ENCODE measurements around the gene IPO11. TPM values are rescaled to one million over a fixed set of nuclear protein-coding genes. Genes with fewer than 3 reads are reported as not detected.

Gene IPO11
- total RNA-seq, 1 experiment from 2014 or later: 47.1 TPM

DNA sequence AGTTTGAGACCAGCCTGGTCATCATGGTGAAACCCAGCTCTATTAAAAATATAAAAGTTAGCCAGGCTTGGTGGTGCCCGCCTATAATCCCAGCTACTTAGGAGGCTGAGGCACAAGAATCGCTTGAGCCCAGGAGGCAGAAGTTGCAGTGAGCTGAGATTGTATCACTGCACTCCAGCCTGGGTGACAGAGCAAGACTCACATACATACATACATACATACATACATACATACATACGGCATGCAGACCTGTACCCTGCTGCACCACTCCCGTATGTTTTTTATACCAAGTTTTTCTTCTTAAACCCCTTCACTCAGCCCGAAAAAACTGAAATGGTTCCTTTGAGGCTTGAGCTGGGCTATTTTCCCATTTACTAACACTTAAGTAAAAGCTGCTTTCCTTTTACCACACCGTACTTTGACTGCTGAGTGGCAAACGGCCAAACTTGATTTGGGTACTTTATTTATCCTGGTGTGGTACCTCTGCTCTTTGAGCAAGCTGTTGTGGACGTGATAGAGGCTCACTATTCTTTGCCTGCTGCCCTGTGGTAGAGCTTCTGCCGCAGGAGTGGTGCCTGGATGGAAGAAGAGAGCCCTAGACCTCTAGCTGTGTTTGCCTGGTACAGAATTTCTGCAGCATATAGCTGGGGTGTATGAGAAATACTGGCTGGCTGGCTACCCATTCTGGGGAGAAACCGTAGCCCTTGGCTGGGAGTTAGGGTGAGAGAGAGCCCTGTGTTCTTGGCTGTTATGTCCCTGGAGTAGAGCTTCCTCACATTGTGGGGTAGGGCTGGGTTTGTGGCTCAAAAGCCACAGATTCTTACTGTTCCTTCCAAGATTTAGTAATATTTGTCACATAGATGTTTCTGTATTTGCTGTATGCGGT is 19.4 kb downstream of the IPO11 start:
- Histone ChIP-seq H3K4me2 (no peak overlapping the region), H2AFZ (no peak overlapping the region), H3K4me3 (no peak overlapping the region), H3K4me1 (replicated peaks; ENCODE audit: insufficient read depth) (no peaks in the 10 kb centered on the region), H3K27me3 (ENCODE audit: insufficient read depth, low read depth) (no peaks in the 10 kb centered on the region), H3K79me2 (ENCODE audit: low read depth) (peaks cover 80% of the 10 kb centered on the region), H3K9me3 (ENCODE audit: insufficient read depth, low read depth) (no peaks in the 10 kb centered on the region), H3K9me2 (ENCODE audit: insufficient read depth) (no peaks in the 10 kb centered on the region), H3K27ac (no peak overlapping the region), H3F3A (ENCODE audit: insufficient read depth, low read depth) (no peaks in the 10 kb centered on the region), H3K36me3 (ENCODE audit: low read depth) (no peaks in the 10 kb centered on the region), H4K20me1 (ENCODE audit: insufficient read depth) (peaks cover 44% of the 10 kb centered on the region)
- ChIA-PET CTCF (no interaction called here), POLR2A (ENCODE audit: unreplicated experiment) (interaction anchor here (0.6 kb wide), 1 partner anchor 28 kb away, joined by 5 read pairs; the partner anchor contains the start of gene DIMT1)
- no peak for TF ChIP-seq EZH2 (IDR thresholded peaks at IDR 0.05; ENCODE audit: low read depth)
- TF ChIP-seq, protein P1, sequence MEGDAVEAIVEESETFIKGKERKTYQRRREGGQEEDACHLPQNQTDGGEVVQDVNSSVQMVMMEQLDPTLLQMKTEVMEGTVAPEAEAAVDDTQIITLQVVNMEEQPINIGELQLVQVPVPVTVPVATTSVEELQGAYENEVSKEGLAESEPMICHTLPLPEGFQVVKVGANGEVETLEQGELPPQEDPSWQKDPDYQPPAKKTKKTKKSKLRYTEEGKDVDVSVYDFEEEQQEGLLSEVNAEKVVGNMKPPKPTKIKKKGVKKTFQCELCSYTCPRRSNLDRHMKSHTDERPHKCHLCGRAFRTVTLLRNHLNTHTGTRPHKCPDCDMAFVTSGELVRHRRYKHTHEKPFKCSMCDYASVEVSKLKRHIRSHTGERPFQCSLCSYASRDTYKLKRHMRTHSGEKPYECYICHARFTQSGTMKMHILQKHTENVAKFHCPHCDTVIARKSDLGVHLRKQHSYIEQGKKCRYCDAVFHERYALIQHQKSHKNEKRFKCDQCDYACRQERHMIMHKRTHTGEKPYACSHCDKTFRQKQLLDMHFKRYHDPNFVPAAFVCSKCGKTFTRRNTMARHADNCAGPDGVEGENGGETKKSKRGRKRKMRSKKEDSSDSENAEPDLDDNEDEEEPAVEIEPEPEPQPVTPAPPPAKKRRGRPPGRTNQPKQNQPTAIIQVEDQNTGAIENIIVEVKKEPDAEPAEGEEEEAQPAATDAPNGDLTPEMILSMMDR (conservative IDR thresholded peaks at IDR 0.05): no peak
- no peak for DNase-seq
- BruUV-seq (replicated peaks): no TSS peak
- intact Hi-C loops (cut with micrococcal nuclease; ENCODE audit: unreplicated experiment): no loop called here

DNA sequence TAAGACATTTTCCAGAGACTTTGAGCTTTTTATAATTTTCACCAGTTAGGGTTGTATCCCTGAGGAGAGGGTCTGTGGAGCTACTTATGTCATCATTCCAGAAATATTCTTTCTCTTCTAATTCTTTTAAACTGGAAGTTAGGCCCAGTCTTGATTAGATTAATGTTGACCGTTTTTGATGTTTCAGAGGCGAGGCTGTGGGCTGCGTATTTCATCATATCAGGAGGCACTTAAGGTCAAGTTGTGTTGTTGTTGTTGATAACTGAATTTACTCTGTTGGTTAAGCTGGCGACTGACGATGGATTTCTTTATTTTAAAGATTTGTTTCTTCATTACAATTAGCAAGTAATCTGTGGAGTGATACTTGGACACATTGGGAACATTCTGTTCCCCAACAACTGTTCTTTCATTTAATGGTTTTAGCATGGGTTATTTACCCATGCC is 20.1 kb downstream of the IPO11 start:
- CTCF ChIA-PET: no interaction called here
- intact Hi-C loops (cut with micrococcal nuclease; ENCODE audit: unreplicated experiment): no loop called here
- H4K20me1 ChIP-seq (ENCODE audit: insufficient read depth): peaks cover 39% of the 10 kb centered on the region
- no peak for TF ChIP-seq EZH2 (IDR thresholded peaks at IDR 0.05; ENCODE audit: low read depth)
- TF ChIP-seq, protein P1 (conservative IDR thresholded peaks at IDR 0.05): no peak
- no peaks in the 10 kb centered on the region for H3K27me3 ChIP-seq (ENCODE audit: insufficient read depth, low read depth)
- peaks cover 73% of the 10 kb centered on the region for H3K79me2 ChIP-seq (ENCODE audit: low read depth)
- no peak overlapping the region for H3K4me2 ChIP-seq
- H3K4me1 ChIP-seq (replicated peaks; ENCODE audit: insufficient read depth): no peaks in the 10 kb centered on the region
- no peak overlapping the region for H2AFZ ChIP-seq
- H3K4me3 ChIP-seq: no peak overlapping the region
- no peak for DNase-seq
- no peaks in the 10 kb centered on the region for H3K9me3 ChIP-seq (ENCODE audit: insufficient read depth, low read depth)
- no peak overlapping the region for H3K27ac ChIP-seq
- 0 out of 2 replicates have a peak, but pooled peaks cover under 1% of the 10 kb centered on the region for H3K36me3 ChIP-seq (ENCODE audit: low read depth)
- POLR2A ChIA-PET (ENCODE audit: unreplicated experiment): no interaction called here
- no TSS peak for BruUV-seq (replicated peaks)
- H3K9me2 ChIP-seq (ENCODE audit: insufficient read depth): no peaks in the 10 kb centered on the region
- no peaks in the 10 kb centered on the region for H3F3A ChIP-seq (ENCODE audit: insufficient read depth, low read depth)

DNA sequence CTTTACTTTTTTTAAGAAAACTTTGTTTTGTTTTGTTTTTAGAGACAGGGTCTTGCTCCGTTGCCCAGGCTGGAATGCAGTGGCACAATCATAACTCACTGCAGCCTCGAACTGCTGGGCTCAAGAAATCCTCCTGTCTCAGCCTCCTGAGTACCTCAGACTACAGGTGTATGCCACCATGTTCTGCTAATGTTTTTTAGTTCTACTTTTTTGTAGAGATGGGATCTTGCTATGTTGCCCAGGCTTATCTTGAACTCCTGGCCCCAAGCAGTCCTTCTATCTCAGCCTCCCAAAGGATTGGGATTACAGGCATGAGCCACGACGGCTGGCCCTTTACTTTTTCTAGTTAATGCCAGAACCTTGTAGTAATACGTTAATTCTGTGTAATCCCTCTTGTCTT is 36.0 kb downstream of the IPO11 start:
- H3K9me2 ChIP-seq (ENCODE audit: insufficient read depth): no peaks in the 10 kb centered on the region
- H3K4me1 ChIP-seq (replicated peaks; ENCODE audit: insufficient read depth): no peaks in the 10 kb centered on the region
- H3K27ac ChIP-seq: no peak overlapping the region
- peaks cover 4% of the 10 kb centered on the region; the same call in 1 of the 2 replicates for H3K79me2 ChIP-seq (ENCODE audit: low read depth)
- CTCF ChIA-PET: no interaction called here
- H3K36me3 ChIP-seq (ENCODE audit: low read depth): peaks cover 16% of the 10 kb centered on the region
- no peak for DNase-seq
- H4K20me1 ChIP-seq (ENCODE audit: insufficient read depth): peaks cover 22% of the 10 kb centered on the region
- BruUV-seq (replicated peaks): no TSS peak
- H3K27me3 ChIP-seq (ENCODE audit: insufficient read depth, low read depth): no peaks in the 10 kb centered on the region
- no peaks in the 10 kb centered on the region for H3K9me3 ChIP-seq (ENCODE audit: insufficient read depth, low read depth)
- H3F3A ChIP-seq (ENCODE audit: insufficient read depth, low read depth): no peaks in the 10 kb centered on the region
- no peak for TF ChIP-seq EZH2 (IDR thresholded peaks at IDR 0.05; ENCODE audit: low read depth)
- TF ChIP-seq, protein P1 (conservative IDR thresholded peaks at IDR 0.05): no peak
- intact Hi-C loops (cut with micrococcal nuclease; ENCODE audit: unreplicated experiment): no loop called here
- H3K4me2 ChIP-seq: no peak overlapping the region
- H3K4me3 ChIP-seq: no peak overlapping the region
- POLR2A ChIA-PET (ENCODE audit: unreplicated experiment): no interaction called here
- H2AFZ ChIP-seq: no peak overlapping the region
